GM12801 (cell line): ENCODE measurements around the gene SRI.

Experiments
- TF ChIP-seq, protein P1 (sequence below): IDR thresholded peaks from one replicate; pipeline ENCODE4 v1.5.1; 2011; ENCODE audit warnings: control low read depth; ENCODE audit not compliant: insufficient read length; ENCODE audit errors: extremely low read depth

The SRI gene, protein sequence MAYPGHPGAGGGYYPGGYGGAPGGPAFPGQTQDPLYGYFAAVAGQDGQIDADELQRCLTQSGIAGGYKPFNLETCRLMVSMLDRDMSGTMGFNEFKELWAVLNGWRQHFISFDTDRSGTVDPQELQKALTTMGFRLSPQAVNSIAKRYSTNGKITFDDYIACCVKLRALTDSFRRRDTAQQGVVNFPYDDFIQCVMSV

DNA sequence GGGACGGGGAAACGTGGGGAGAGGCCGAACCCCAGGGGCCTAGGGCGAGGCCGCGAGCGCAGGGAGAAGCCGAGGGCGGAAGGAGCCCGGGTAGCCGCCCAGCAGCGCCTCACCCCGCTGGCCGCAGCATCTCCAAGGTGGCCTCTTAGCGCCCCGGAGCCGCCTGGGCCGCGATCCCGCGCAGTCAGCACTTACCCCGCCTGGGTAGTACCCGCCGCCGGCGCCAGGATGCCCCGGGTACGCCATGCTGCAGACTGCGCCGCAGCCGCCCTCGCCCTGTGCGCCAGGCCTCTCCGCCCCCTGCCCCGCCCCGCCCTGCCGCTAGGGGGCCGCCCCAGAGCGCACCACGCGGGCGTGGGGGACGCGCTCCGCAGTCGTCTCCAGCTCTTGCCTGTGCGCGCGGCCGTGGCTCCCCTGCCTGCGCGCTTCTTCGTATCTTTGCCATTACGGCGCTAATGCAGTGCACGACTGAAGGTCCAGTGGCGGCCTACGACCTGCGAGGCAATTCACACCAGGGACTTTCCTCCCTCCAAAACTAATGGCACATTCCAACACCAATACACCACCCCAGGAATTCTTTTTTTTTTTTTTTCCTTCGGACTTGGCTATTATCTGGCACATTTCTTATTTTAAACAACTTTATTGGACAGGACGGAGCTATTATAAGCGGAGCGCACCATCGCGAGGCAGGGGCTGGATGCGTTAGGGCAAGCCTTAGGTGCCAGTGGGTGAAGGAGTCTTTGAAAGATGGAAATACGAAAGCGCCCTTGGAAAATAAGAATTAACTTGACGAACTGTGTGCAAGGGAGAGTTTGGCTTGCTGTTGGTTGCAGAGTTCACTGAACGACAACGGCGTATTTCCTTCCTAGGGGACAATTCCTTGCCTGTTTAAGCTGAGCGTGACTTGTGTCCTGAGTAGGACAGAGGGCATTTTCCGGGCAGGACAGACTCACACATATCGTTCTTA, at the start of gene SRI:
TSS of gene SRI (minus strand) at position 258 of the 967 bp plus-strand sequence. CDS start at position 246, 12 bp downstream.
- TF ChIP-seq, protein P1, sequence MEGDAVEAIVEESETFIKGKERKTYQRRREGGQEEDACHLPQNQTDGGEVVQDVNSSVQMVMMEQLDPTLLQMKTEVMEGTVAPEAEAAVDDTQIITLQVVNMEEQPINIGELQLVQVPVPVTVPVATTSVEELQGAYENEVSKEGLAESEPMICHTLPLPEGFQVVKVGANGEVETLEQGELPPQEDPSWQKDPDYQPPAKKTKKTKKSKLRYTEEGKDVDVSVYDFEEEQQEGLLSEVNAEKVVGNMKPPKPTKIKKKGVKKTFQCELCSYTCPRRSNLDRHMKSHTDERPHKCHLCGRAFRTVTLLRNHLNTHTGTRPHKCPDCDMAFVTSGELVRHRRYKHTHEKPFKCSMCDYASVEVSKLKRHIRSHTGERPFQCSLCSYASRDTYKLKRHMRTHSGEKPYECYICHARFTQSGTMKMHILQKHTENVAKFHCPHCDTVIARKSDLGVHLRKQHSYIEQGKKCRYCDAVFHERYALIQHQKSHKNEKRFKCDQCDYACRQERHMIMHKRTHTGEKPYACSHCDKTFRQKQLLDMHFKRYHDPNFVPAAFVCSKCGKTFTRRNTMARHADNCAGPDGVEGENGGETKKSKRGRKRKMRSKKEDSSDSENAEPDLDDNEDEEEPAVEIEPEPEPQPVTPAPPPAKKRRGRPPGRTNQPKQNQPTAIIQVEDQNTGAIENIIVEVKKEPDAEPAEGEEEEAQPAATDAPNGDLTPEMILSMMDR, result no peak

DNA sequence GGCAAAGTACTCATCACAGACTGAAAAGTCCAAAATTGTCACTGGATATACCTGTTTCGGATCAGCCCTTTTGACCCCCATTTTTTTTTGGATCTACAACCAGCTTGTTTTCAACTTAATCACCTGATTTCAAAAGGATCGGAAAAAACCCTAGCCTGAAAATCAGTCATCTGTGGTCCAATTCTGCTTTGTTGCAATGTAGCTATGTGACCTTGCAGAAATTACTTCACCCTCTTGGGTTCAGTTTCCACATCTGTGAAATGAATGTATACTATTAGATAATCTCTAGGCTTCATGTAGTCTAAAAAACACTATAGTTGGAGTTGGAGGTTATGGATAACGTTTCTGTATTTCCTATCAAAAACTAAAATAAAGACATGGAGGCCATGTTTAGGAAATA, 49.7 kb upstream of the SRI start:
- TF ChIP-seq, protein P1, result no peak

DNA sequence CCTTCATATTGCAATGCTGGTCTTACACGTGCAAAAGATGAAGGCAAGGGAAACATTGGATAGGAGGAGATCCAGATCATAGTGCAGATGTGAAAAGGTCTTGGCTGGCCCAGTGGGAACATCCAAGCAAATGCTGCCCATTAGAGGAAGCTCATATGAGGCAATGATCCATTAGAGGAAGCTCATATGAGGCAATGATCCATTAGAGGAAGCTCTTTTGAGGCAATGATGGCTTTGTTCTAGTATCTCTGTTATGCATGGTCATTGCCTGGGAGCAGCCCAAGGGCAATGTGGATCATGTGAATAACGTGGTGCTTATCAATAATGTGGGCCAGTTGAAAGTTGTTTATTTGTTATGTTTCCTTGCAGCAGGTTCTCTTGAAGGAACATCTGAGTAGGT, 49.0 kb upstream of the SRI start:
- TF ChIP-seq, protein P1, result no peak

DNA sequence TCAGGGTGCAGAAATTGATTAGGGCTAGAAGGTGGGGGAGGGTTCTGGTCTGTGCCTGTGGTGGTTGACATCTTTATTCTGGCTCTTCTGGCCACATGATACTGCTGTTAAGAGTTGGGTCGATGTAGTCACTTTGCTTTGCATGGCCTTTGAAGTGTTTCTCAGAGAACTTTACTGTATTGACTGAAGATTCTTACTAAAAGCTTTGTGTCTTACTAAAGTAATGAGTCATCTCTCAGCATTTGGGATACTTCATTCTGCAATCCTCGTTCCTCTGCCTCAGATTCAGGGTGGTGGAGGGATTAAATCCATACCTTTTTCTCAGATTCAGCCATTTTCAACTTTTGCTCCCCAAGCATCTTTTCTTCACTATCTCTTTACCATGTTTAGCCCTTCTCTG, 48.2 kb upstream of the SRI start:
- TF ChIP-seq, protein P1, result no peak

DNA sequence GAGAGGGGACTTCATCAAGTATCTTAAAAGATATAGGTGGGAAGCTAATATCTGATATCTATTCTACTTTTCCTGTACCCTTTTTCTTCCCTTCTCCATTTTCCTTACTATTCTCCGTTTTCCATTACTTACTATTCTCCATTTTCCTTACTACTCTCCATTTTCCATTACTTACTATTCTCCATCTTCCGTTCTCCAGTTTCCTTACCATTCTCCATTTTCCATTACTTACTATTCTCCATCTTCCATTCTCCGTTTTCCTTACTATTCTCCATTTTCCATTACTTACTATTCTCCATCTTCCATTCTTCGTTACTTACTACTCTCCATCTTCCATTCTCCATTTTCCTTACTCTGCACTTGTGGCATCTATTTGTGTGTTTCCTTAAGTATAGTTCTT, 47.6 kb upstream of the SRI start:
- TF ChIP-seq, protein P1, result no peak

DNA sequence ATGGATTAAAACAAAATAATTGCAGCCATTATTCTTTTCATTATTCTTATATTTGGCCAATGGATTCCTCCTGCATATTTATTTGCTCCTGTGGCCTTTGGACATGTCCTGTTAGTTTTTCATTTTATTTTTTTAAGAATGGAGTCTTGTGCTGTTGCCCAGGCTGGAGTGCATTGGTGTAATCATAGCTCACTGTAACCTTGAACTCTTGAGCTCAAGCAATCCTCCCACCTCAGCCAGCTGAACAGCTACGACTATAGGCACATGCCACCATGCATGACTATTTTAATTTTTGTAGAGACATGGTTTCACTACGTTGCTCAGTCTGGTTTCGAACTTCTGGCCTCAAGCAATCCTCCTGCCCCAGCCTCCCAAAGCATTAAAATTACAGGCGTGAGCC, 42.7 kb upstream of the SRI start:
- TF ChIP-seq, protein P1, result no peak

DNA sequence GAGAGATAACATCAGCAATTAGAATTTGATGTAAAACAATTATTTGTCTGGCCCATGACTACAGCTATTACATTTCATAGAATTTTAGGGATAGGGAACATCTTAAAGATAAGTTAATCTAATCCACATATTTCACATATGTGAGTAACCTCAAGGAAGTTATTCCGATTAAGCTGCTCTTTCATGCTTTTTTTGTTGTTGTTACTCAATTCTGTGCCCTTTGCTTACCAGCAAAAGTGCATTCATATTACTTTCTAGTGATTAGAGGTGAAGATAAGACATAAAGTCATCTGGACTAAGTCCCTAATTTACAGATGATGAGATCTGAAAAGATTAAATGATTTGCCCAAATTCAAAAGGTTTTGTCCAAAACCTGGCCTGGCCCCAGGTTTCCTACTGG, 40.9 kb upstream of the SRI start:
- TF ChIP-seq, protein P1, result no peak
